ENCODE data around the gene LDLRAD3. TPM values are rescaled to one million over a fixed set of nuclear protein-coding genes. Genes with fewer than 3 reads are reported as not detected.

LDLRAD3 gene
- total RNA-seq, 1 experiment from 2014 or later, result 12.1 TPM

GRCh38 chr11:36229091-36229705 is 285.3 kb downstream of the LDLRAD3 start:
- Histone ChIP-seq H4K8ac (replicated peaks; ENCODE audit: insufficient read length, low read depth, low read length) (no peak overlapping the region), H3K4ac (ENCODE audit: low read depth, low read length) (no peak overlapping the region), H3T11ph (ENCODE audit: low read length) (no peak overlapping the region), H4K20me1 (ENCODE audit: control insufficient read depth, insufficient read depth, insufficient read length) (no peaks in the 10 kb centered on the region), H4K91ac (ENCODE audit: insufficient read length, low read depth, low read length) (no peak overlapping the region), H3K9ac (ENCODE audit: extremely low read depth, insufficient read length, low read length) (no peak overlapping the region), H4K5ac (ENCODE audit: insufficient read length, low read depth, low read length) (no peak overlapping the region), H3K79me2 (ENCODE audit: insufficient read depth, low read length) (no peaks in the 10 kb centered on the region), H2BK15ac (ENCODE audit: low read depth, low read length) (no peak overlapping the region), H3K56ac (ENCODE audit: insufficient read length, low read depth, low read length) (no peak overlapping the region), H3K4me1 (ENCODE audit: insufficient read depth, low read length) (no peaks in the 10 kb centered on the region), H2AFZ (ENCODE audit: low read length) (no peak overlapping the region), H3K9me3 (ENCODE audit: control insufficient read depth, low read depth, low read length) (no peaks in the 10 kb centered on the region), H3K79me1 (ENCODE audit: insufficient read depth, low read depth, low read length, poor library complexity, severe bottlenecking) (no peaks in the 10 kb centered on the region), H2BK20ac (ENCODE audit: low read depth, low read length, poor library complexity, severe bottlenecking) (no peak overlapping the region), H3K14ac (ENCODE audit: insufficient read depth, low read length) (no peak overlapping the region), H3K4me2 (ENCODE audit: insufficient read depth, insufficient read length, low read length) (no peak overlapping the region), H3K23ac (ENCODE audit: insufficient read length, low read depth, low read length) (no peak overlapping the region), H3K27me3 (ENCODE audit: insufficient read depth, low read length) (no peaks in the 10 kb centered on the region), H2AK5ac (ENCODE audit: insufficient read length, low read length) (no peak overlapping the region), H3K27ac (ENCODE audit: insufficient read length, low read depth, low read length) (no peak overlapping the region), H2BK12ac (ENCODE audit: insufficient read length, low read depth, low read length) (no peak overlapping the region), H3K18ac (ENCODE audit: insufficient read length, low read depth, low read length) (no peak overlapping the region), H2BK120ac (ENCODE audit: low read depth, low read length, poor library complexity, severe bottlenecking) (no peak overlapping the region), H3K23me2 (ENCODE audit: insufficient read length, low read depth, low read length, poor library complexity, severe bottlenecking) (no peaks in the 10 kb centered on the region), H2BK5ac (ENCODE audit: insufficient read length, low read length) (no peak overlapping the region)
- no peak for DNase-seq
- no peaks in the 10 kb centered on the region for H3K27me3 Mint-ChIP-seq (ENCODE audit: low read depth)
- TF ChIP-seq, protein P1, sequence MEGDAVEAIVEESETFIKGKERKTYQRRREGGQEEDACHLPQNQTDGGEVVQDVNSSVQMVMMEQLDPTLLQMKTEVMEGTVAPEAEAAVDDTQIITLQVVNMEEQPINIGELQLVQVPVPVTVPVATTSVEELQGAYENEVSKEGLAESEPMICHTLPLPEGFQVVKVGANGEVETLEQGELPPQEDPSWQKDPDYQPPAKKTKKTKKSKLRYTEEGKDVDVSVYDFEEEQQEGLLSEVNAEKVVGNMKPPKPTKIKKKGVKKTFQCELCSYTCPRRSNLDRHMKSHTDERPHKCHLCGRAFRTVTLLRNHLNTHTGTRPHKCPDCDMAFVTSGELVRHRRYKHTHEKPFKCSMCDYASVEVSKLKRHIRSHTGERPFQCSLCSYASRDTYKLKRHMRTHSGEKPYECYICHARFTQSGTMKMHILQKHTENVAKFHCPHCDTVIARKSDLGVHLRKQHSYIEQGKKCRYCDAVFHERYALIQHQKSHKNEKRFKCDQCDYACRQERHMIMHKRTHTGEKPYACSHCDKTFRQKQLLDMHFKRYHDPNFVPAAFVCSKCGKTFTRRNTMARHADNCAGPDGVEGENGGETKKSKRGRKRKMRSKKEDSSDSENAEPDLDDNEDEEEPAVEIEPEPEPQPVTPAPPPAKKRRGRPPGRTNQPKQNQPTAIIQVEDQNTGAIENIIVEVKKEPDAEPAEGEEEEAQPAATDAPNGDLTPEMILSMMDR (conservative IDR thresholded peaks at IDR 0.05), result no peak
- no CpG with 5 or more reads among the region's 12 CpGs for WGBS (ENCODE audit: extremely low coverage, insufficient read length, low lambda C conversion rate)
- H3K9me3 Mint-ChIP-seq, result no peaks in the 10 kb centered on the region
- no peak overlapping the region; a peak in 1 of 7 replicates for H3K27ac Mint-ChIP-seq
- no peak overlapping the region for H3K4me3 Mint-ChIP-seq
- peaks cover 0 to 5% of the 10 kb centered on the region in 2 experiments; a peak in 1 of 4 replicates for H3K4me1 Mint-ChIP-seq
- peaks cover 0 to 11% (median 7%) of the 10 kb centered on the region in 3 experiments; a peak in 5 of 7 replicates for H3K36me3 Mint-ChIP-seq (ENCODE audit: insufficient read depth in 1 of 3, low read depth in 3 of 3)
